Stimulated activated naive CD8-positive, alpha-beta T cell treated with anti-CD3 and anti-CD28 coated beads, Interleukin-15, Interleukin-2, amounts not matched to agents 100 U/mL and 50 U/mL, for 24 hours (primary cell): ENCODE results near the gene CNTFR.

ENCODE experiments used
- ATAC-seq: fragments of 150-1000 bp; cut with Tn5 transposase; one replicate; pipeline ENCODE4 v1.10.0; 2021
- DNase-seq: peaks from one replicate; pipeline ENCODE4 v3.0.0; 2021

Gene CNTFR

GRCh38 chr9:34507556-34507955 lies 82.0 kb downstream of the CNTFR start:
- no peak for ATAC-seq
- no peak for DNase-seq

DNA sequence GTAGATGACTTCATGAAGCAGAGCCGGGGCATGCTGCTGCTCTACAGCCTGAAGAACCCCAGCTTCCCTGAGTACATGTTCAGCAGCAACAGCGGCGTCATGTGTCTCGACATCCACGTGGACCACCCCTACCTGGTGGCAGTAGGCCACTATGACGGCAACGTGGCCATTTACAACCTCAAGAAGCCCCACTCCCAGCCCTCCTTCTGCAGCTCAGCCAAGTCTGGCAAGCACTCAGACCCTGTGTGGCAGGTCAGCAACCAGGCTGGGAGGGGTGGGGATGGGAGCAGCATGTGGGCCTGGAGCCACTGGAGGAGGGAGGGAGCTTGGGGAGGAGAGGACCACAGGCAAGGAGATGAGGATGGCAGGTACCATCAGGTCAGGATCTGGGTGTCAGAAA lies 82.9 kb downstream of the CNTFR start:
- DNase-seq (no peak), ATAC-seq (no peak)

DNA sequence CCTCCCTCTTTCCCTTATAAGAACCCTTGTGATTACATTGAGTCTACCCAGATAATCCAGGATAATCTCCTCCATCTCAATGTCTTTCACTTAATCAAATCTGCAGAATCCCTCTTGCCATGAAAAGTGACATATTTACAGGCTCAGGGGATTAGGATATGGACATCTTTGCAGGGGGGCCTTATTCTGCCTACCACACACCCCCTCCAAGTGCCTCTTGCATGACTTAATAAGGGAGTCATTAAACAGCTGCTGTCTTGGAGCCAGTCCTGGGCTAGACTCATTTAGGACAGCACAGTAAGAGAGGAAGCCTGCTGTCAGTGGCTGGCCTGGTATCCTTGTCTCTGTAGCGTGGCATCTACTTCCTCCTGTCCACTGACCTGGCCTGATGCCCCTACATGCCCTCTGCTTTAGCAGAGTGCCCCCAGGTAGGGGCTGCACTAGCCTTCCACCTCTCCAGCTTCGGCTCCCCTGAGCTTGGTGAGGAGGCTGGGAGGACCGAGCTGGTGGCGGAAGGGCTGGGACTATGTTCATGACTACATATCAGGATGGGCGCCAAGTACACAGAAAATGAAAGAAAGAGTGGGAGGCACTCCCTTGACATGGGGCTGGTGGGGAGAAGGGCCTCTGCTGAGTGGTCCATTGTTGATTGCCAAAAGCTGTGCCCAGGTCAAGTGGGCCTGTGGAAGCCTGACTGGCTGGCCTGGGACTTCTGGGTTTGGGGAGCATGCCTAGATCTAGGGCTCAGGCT lies 84.0 kb downstream of the CNTFR start:
- ATAC-seq (no peak), DNase-seq (no peak)

GRCh38 chr9:34503406-34503805 lies 86.1 kb downstream of the CNTFR start:
- ATAC-seq, result no peak
- no peak for DNase-seq

DNA sequence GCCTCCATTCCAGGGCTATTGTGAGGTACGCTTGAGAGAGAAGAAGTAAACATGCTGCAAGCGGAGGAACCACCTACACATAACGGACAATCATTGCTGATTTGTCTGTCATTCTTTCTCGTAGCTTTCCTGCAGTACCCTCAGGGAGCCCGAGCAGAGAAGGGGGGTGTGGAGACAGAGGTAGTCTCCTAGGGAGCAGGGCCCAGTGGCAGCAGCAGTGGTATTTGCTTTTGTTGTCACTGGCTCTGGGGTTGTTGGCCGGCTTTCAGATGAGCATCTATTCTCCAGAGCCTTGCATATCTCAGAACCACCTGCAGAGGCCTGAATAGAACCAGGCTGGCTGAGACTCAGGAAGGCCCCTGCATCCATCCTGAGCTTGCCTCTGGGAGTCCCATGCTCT lies 86.6 kb downstream of the CNTFR start:
- ATAC-seq, result no peak

DNA sequence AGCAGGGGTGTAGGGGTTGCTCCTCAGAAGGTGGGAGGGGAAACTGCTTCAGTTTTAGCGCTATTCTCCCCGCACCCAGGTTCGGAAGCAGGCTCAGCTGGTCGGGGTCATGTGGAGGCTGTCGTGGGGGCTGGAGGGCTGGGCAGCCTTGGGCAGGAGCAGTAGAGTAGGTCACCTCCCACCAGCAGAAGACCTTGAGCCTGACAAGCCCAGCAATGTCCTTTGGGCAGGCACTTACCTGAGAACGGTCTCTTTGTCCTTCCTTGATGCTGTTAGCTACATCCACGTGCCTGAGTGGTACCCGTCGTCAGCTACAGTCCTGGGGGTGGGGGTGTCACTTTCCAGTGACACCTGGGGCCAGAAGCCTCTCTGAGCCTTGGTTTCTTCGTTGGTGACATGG lies 87.1 kb downstream of the CNTFR start:
- DNase-seq (no peak), ATAC-seq (no peak)

More for the DNA sequence above, 86.6 kb downstream of the CNTFR start:
- DNase-seq, result no peak

GRCh38 chr9:34501889-34502425 lies 87.6 kb downstream of the CNTFR start:
- ATAC-seq, result no peak
- no peak for DNase-seq
